Prostate gland (tissue), 2 donors: ENCODE results near the gene SERTAD4.

Experiments
- CTCF ChIP-seq, 4 experiments: fragments of 200-600 bp in 2 of 4; fragments of 450-650 bp in 2 of 4; sonication (generic) in 2 of 4; IDR thresholded peaks; 1 replicate in 3 of 4; 2 replicates in 1 of 4; pipeline ENCODE4 v1.5.1; 2016 to 2019; ENCODE audit warnings: antibody characterized with exemption in 4 of 4, mild to moderate bottlenecking in 2 of 4, moderate library complexity in 2 of 4
- POLR2A ChIP-seq: fragments of 450-650 bp; IDR thresholded peaks from one replicate; pipeline ENCODE4 v1.6.1; 2016; ENCODE audit warnings: antibody characterized with exemption, mild to moderate bottlenecking
- POLR2AphosphoS5 ChIP-seq: sonication (generic); formaldehyde crosslinking; IDR thresholded peaks from one replicate; pipeline ENCODE4 v1.6.1; 2017; ENCODE audit warnings: antibody characterized with exemption

- TF ChIP-seq CTCF (IDR thresholded peaks at IDR 0.05) = no peak
- TF ChIP-seq POLR2A = no peak
- TF ChIP-seq POLR2AphosphoS5 = no peak
These were observed 20.0 kb downstream of the SERTAD4 start for GRCh38 chr1:210252621-210253051.
